IgD-negative memory B cell (primary cell): ENCODE measurements around the gene TRIM56. TPM values are rescaled to one million over a fixed set of nuclear protein-coding genes. Genes with fewer than 3 reads are reported as not detected.
"Not testable (repeated sequence)": the region's sequence is repeated elsewhere in the genome, so short reads cannot be mapped to it uniquely, and the experiment has no call there.

Experiments
- H3K27ac Mint-ChIP-seq, 3 donors: one replicate each; pipeline ENCODE4 v1.8.0; 2020 to 2022; ENCODE audit warnings: mild to moderate bottlenecking in 3 of 3, mixed read lengths in 3 of 3, moderate library complexity in 1 of 3
- H3K27me3 Mint-ChIP-seq: one replicate; pipeline ENCODE4 v1.8.0; 2021; ENCODE audit warnings: mixed read lengths
- H3K36me3 Mint-ChIP-seq: one replicate; pipeline ENCODE4 v1.8.0; 2020; ENCODE audit warnings: mild to moderate bottlenecking, mixed read lengths
- H3K4me1 Mint-ChIP-seq, 3 donors: one replicate each; pipeline ENCODE4 v1.8.0; 2020 to 2022; ENCODE audit warnings: mixed read lengths in 3 of 3, mild to moderate bottlenecking in 1 of 3
- H3K4me3 Mint-ChIP-seq, 4 donors: one replicate each; pipeline ENCODE4 v1.8.0; 2020 to 2022; ENCODE audit warnings: mild to moderate bottlenecking in 4 of 4, mixed read lengths in 4 of 4, moderate library complexity in 3 of 4
- H3K9me3 Mint-ChIP-seq, 3 donors: one replicate each; pipeline ENCODE4 v1.8.0; 2020 to 2021; ENCODE audit warnings: mixed read lengths in 3 of 3, mild to moderate bottlenecking in 1 of 3
- polyA plus RNA-seq: library from polyadenylated mRNA; unstranded; fragments of 300-500 nt; fragmentation: Illumina TruSeq; gene quantifications from one replicate; pipeline ENCODE4 v1.2.3, GENCODE V29; 2021

Gene TRIM56, protein sequence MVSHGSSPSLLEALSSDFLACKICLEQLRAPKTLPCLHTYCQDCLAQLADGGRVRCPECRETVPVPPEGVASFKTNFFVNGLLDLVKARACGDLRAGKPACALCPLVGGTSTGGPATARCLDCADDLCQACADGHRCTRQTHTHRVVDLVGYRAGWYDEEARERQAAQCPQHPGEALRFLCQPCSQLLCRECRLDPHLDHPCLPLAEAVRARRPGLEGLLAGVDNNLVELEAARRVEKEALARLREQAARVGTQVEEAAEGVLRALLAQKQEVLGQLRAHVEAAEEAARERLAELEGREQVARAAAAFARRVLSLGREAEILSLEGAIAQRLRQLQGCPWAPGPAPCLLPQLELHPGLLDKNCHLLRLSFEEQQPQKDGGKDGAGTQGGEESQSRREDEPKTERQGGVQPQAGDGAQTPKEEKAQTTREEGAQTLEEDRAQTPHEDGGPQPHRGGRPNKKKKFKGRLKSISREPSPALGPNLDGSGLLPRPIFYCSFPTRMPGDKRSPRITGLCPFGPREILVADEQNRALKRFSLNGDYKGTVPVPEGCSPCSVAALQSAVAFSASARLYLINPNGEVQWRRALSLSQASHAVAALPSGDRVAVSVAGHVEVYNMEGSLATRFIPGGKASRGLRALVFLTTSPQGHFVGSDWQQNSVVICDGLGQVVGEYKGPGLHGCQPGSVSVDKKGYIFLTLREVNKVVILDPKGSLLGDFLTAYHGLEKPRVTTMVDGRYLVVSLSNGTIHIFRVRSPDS
- polyA plus RNA-seq, result 15.0 TPM

DNA sequence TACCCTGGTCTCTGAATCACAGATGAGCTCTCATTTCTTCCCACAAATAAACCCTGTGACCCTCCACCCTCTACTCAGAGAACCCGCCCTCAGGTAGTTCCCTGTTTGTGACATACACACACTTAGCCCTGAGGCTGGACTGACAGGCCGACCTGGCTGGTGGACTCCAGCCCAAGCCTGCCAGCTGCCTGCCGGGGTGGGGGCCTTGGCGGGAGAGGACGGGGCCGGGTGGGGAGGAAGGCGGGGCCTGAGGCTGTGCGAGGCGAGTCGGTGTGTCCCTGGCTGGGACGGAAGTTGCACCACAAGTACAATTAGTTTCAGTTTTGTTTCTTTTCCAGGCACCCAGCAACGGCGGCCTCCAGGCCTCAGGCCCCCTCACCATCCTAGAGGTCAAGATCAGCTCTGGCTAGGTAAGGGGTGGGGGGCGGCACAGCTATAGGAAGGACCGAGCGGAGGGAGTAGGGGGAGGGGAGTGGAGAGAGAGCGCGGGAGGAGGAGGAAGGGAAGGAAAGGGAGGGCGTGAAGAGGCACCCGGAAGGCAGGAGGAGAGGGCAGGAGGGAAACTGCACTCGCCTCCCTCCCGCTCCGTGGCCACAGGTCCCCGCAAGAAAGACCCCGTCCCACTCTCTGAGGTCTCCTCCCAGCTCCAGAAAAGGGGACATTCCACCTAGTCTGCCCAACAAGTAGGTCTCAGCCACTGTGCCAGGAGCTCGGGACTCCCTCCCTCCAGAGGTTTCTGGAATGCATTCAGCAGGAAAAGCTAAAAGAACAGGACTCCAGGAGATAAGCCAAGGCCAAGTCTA lies at the start of gene TRIM56:
TSS of gene TRIM56 (plus strand) at position 320 of the 803 bp plus-strand sequence. CDS start 1,832 bp downstream, outside the sequence.
- no peaks in the 10 kb centered on the region for H3K27me3 Mint-ChIP-seq
- peaks cover 5 to 14% (median 9%) of the 10 kb centered on the region in 3 donors for H3K4me1 Mint-ChIP-seq
- H3K4me3 Mint-ChIP-seq, result peak within 1 kb of the TSS; percentile 62 to 99 (median 98)
- H3K36me3 Mint-ChIP-seq, result no peaks in the 10 kb centered on the region
- peak within 1 kb of the TSS; percentile 21 to 99 (median 97) for H3K27ac Mint-ChIP-seq
- no peaks in the 10 kb centered on the region for H3K9me3 Mint-ChIP-seq

DNA sequence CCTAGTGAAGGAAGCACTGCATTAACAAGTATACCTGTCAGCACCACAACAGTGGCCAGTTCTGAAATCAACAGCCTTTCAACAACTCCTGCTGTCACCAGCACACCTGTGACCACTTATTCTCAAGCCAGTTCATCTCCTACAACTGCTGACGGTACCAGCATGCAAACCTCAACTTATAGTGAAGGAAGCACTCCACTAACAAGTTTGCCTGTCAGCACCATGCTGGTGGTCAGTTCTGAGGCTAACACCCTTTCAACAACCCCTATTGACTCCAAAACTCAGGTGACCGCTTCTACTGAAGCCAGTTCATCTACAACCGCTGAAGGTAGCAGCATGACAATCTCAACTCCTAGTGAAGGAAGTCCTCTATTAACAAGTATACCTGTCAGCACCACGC lies 49.3 kb upstream of the TRIM56 start:
- Mint-ChIP-seq H3K4me3 (no peak overlapping the region), H3K36me3 (no peaks in the 10 kb centered on the region), H3K27ac (no peak overlapping the region), H3K9me3 (no peaks in the 10 kb centered on the region), H3K4me1 (no peaks in the 10 kb centered on the region), H3K27me3 (no peaks in the 10 kb centered on the region)

DNA sequence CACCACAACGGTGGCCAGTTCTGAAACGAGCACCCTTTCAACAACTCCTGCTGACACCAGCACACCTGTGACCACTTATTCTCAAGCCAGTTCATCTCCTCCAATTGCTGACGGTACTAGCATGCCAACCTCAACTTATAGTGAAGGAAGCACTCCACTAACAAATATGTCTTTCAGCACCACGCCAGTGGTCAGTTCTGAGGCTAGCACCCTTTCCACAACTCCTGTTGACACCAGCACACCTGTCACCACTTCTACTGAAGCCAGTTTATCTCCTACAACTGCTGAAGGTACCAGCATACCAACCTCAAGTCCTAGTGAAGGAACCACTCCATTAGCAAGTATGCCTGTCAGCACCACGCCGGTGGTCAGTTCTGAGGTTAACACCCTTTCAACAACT lies 44.0 kb upstream of the TRIM56 start:
- H3K4me3 Mint-ChIP-seq, H3K27ac Mint-ChIP-seq, H3K4me1 Mint-ChIP-seq, H3K36me3 Mint-ChIP-seq, H3K27me3 Mint-ChIP-seq, H3K9me3 Mint-ChIP-seq: not testable (repeated sequence)

DNA sequence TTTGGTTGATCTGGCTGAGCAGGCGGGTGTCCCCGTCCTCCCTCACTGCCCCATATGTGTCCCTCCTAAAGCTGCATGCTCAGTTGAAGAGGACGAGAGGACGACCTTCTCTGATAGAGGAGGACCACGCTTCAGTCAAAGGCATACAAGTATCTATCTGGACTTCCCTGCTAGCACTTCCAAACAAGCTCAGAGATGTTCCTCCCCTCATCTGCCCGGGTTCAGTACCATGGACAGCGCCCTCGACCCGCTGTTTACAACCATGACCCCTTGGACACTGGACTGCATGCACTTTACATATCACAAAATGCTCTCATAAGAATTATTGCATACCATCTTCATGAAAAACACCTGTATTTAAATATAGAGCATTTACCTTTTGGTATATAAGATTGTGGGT lies 26.9 kb upstream of the TRIM56 start:
- no peaks in the 10 kb centered on the region for H3K4me1 Mint-ChIP-seq
- no peak overlapping the region for H3K27ac Mint-ChIP-seq
- H3K36me3 Mint-ChIP-seq, result no peaks in the 10 kb centered on the region
- no peaks in the 10 kb centered on the region for H3K9me3 Mint-ChIP-seq
- H3K4me3 Mint-ChIP-seq, result no peak overlapping the region
- H3K27me3 Mint-ChIP-seq, result peaks cover 15% of the 10 kb centered on the region

DNA sequence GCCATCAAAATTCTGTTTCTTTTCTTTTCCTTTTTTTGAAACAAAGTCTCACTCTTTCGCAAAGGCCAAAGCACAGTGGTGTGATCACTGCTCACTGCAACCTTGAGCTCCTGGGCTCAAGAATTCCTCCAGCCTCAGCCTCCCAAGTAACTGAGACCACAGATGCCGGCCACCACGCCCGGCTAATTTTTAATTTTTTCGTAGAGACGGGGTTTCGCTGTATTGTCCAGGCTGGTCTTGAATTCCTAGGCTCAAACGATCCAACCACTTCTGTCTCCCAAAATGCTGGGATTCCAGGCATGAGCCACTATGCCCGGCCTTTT lies 25.7 kb upstream of the TRIM56 start:
- Mint-ChIP-seq H3K27ac (peak overlapping the region in 1 of 3 donors; percentile 8), H3K36me3 (no peaks in the 10 kb centered on the region), H3K4me1 (no peaks in the 10 kb centered on the region), H3K27me3 (peaks cover 14% of the 10 kb centered on the region), H3K9me3 (no peaks in the 10 kb centered on the region), H3K4me3 (no peak overlapping the region)

DNA sequence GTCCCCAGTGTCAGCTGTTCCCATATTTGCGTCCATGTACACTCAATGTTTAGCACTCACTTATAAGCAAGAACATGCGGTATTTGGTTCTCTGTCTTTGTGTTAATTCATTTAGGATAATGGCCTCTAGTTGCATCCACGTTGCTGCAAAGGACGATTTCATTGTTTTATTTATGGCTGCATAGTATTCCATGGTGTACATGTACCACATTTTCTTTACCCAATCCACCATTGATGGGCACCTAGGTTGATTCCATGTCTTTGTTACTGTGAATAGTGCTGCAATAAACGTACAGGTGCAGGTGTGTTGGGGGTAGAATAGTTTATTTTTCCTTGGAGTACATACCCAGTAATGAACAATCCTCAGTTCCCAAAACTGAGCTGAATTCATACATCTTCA lies 24.3 kb upstream of the TRIM56 start:
- H3K27ac Mint-ChIP-seq, result no peak overlapping the region
- H3K36me3 Mint-ChIP-seq, result no peaks in the 10 kb centered on the region
- H3K4me1 Mint-ChIP-seq, result no peaks in the 10 kb centered on the region
- no peak overlapping the region for H3K4me3 Mint-ChIP-seq
- no peaks in the 10 kb centered on the region for H3K9me3 Mint-ChIP-seq
- H3K27me3 Mint-ChIP-seq, result peaks cover 20% of the 10 kb centered on the region

DNA sequence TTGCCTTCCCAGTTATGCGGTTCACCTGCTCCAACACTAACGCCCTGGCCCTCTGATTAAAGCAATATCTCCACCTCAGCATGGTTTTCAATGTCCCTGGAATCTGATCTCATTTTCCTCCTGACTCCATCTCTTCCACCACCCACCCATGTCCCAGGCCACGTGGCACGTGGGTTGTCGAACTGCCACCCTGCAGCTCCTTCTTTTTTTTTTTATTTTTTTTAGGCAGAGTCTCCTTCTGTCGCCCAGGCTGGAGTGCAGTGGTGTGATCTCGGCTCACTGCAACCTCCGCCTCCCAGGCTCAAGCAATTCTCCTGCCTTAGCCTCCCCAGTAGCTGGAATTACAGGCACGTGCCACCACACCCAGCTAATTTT lies 21.1 kb upstream of the TRIM56 start:
- Mint-ChIP-seq H3K27me3 (peaks cover 33% of the 10 kb centered on the region), H3K27ac (peak overlapping the region in 2 of 3 donors; percentile 51 to 73)

DNA sequence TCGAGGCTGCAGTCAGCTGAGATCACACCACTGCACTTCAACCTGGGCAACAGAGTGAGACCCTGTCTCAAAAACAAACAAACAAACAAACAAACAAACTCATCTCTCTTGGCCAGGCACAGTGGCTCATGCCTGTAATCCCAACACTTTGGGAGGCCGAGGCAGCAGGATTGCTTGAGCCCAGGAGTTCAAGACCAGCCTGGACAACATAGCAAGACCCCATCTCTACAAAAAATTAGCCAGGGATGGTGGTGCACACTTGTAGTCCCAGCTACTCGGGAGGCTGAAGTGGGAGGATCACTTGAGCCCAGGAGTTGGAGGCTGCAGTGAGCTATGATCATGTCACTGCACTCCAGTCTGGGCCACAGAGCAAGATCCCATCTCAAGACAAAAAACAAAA lies 20.1 kb upstream of the TRIM56 start:
- not testable (repeated sequence) for H3K36me3 Mint-ChIP-seq, H3K9me3 Mint-ChIP-seq, H3K27ac Mint-ChIP-seq, H3K4me1 Mint-ChIP-seq, H3K4me3 Mint-ChIP-seq
- H3K27me3 Mint-ChIP-seq, result peaks cover 35% of the 10 kb centered on the region

More for the DNA sequence above, 21.1 kb upstream of the TRIM56 start:
- H3K9me3 Mint-ChIP-seq, H3K4me1 Mint-ChIP-seq, H3K4me3 Mint-ChIP-seq, H3K36me3 Mint-ChIP-seq: not testable (repeated sequence)

DNA sequence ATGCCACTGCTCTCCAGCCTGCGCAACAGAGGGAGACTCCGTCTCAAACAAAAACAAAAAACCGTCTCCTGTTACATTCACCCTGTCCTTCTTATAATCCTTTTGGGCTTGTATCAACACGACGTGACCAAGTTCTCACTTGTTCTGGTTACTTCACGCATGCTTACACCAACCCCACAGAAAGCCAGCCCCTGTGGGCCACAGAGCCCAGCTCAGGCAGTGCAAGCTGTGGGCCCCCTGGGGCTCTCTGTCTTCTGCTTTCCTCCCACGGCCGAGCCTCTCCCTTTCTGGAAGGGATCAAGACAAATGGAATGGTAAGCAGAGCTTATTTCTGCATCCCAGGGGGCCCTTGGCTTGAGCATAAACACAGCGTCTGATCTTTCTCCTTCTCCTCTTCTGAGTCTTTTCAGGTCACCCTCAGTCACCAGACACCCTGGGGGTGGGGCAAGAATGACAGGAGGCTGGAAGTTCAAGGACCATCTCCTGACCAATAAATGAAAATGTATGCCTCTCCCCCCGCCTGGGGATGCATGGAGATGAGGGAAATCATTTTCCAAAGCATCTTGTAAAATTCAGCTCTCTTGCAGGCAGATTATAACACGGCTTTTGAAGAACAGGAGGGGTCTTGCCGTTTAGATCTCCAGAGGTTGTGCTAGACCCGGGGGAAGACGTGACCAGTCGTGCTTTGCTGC lies 19.0 kb upstream of the TRIM56 start:
- no peaks in the 10 kb centered on the region for H3K36me3 Mint-ChIP-seq

DNA sequence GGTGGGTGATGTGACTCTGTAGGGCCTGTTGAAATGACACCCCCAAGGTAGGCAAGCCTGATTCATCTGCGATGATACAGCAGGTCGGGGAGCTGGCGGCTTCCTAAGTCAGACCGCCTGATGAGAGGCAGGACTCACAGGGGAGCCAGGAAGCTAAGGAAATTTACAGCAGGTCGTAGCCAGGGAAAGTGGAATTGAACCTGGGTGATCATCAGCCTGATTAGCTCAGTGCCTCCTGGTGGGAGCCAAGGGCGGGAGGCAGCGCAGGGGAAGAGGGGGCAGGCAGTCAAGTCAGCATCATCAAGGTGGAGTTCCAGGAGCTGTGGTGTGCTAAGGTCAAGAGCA lies 18.5 kb upstream of the TRIM56 start:
- Mint-ChIP-seq H3K9me3 (no peaks in the 10 kb centered on the region), H3K4me1 (peaks cover 0 to 4% (median 0%) of the 10 kb centered on the region in 3 donors), H3K27me3 (peaks cover 31% of the 10 kb centered on the region), H3K27ac (no peak overlapping the region), H3K36me3 (no peaks in the 10 kb centered on the region), H3K4me3 (no peak overlapping the region)

More for the DNA sequence above, 19.0 kb upstream of the TRIM56 start:
- Mint-ChIP-seq H3K9me3 (no peaks in the 10 kb centered on the region), H3K27ac (no peak overlapping the region), H3K4me3 (no peak overlapping the region), H3K4me1 (peaks cover 0 to 4% (median 0%) of the 10 kb centered on the region in 3 donors), H3K27me3 (peaks cover 30% of the 10 kb centered on the region)

DNA sequence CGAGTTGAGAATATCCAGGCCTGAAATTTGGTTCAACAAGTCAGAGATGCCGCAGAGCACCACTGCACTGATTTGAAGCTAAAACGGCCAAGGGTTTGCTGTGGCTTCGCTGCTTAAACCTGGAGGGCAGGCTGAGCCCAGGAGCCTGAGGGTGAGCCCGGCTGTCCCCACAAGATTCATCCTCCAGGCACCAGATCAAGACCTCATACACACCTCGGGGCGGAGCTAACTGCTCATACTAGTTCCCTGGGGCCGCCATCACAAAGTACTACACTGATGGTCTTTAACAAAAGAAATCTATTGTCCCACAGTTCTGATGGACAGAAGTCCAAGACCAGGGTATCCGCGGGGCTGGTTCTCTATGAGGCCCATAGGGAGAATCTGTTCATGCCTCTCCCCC lies 16.9 kb upstream of the TRIM56 start:
- peaks cover 0 to 4% (median 0%) of the 10 kb centered on the region in 3 donors for H3K4me1 Mint-ChIP-seq
- peaks cover 29% of the 10 kb centered on the region for H3K27me3 Mint-ChIP-seq
- no peak overlapping the region for H3K4me3 Mint-ChIP-seq

DNA sequence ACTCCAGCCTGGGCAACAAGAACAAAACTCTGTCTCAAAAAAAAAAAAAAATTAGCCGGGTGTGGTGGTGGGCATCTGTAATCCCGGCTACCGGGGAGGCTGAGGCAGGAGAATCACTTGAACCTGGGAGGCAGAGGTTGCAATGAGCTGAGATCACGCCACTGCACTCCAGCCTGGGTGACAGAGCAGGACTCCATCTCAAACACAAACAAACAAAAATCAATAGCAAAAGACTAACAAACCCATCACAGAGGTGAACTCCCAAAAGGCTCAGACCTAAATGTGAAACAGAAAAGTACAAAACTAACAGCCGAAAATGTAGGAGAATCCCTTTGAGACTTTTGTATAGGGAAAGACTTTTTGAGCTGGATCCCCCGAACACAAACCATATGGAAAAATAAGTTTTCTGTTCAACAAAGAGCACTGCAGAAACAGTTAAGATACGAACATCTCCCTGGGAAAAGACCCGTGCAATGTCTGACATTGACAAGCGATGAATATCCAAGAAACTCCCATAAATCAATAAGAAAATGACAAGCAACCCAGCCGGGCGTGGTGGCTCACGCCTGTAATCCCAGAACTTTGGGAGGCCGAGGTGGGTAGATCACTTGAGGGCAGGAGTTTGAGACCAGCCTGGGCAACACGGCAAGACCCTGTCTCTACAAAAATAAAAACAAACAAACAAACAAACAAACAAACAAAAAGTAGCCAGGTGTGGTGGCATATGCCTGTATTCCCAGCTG lies 13.7 kb upstream of the TRIM56 start:
- H3K4me1 Mint-ChIP-seq, H3K36me3 Mint-ChIP-seq, H3K4me3 Mint-ChIP-seq, H3K27ac Mint-ChIP-seq, H3K9me3 Mint-ChIP-seq: not testable (repeated sequence)
- peaks cover 20% of the 10 kb centered on the region for H3K27me3 Mint-ChIP-seq

More for the DNA sequence above, 16.9 kb upstream of the TRIM56 start:
- H3K36me3 Mint-ChIP-seq, result no peaks in the 10 kb centered on the region
- no peak overlapping the region for H3K27ac Mint-ChIP-seq
- H3K9me3 Mint-ChIP-seq, result no peaks in the 10 kb centered on the region

DNA sequence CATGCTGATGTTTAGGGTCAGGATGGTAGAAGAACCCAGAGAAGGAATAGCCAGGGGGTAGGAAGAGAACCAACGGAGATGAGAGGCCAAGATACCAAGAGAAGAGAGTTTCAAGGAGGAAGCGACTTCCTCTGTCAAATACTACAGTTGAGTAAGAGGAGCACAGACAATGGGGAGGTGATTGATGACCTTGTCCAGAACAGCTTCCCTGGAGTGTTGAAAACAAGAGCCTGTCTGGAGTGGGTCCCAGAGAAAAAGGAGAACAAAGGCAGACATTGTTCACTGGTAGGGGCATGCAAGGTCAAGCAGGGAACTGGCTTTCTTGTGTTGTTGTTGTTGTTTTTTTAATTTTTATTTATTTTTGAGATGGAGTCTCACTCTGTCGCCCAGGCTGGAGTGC lies 9.6 kb upstream of the TRIM56 start:
- H3K27ac Mint-ChIP-seq, result peak overlapping the region in 1 of 3 donors; percentile 73
- H3K36me3 Mint-ChIP-seq, result no peaks in the 10 kb centered on the region
- peaks cover 6% of the 10 kb centered on the region for H3K27me3 Mint-ChIP-seq
- no peak overlapping the region for H3K4me3 Mint-ChIP-seq
- H3K9me3 Mint-ChIP-seq, result no peaks in the 10 kb centered on the region
- peaks cover 0 to 7% (median 4%) of the 10 kb centered on the region in 3 donors for H3K4me1 Mint-ChIP-seq

DNA sequence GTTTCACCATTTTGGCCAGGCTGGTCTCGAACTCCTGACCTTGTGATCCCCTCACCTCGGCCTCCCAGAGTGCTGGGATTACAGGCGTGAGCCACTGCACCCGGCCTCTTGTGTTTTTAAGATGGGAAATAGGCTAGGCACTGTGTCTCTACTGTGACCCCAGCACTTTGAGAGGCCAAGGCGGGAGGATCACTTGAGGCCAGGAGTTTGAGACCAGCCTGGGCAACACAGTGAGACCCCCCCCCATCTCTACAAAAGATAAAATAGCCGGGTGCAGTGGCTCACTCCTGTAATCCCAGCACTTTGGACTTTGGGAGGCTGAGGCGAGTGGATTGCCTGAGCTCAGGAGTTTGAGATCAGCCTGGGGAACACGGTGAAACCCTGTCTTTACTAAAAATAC lies 9.1 kb upstream of the TRIM56 start:
- not testable (repeated sequence) for H3K9me3 Mint-ChIP-seq, H3K4me3 Mint-ChIP-seq, H3K36me3 Mint-ChIP-seq, H3K27ac Mint-ChIP-seq, H3K4me1 Mint-ChIP-seq, H3K27me3 Mint-ChIP-seq
